ENCODE data around the gene TUBA3D.
"Not testable (repeated sequence)": the region's sequence is repeated elsewhere in the genome, so short reads cannot be mapped to it uniquely, and the experiment has no call there.

- not testable (repeated sequence) for TF ChIP-seq POLR2AphosphoS5 (IDR thresholded peaks at IDR 0.05; ENCODE audit: borderline replicate concordance, low read depth, low read length); EZH2 (IDR thresholded peaks at IDR 0.05); FOXP2 (optimal IDR thresholded peaks at IDR 0.05; ENCODE audit: control extremely low read depth, extremely low read length, insufficient read depth)
Measured at GRCh38 chr2:131511291-131511968, 35.5 kb downstream of the TUBA3D start.

All from SK-N-MC (cell line).